ENCODE data around the gene SLX9. TPM values are rescaled to one million over a fixed set of nuclear protein-coding genes. Genes with fewer than 3 reads are reported as not detected.
A peak's percentile ranks its signal among the peaks of the same experiment; 100 is the strongest.

The SLX9 gene
- total and polyA plus RNA-seq, 7 donors, result 9.7 to 38.8 (median 20.7) TPM

GRCh38 chr21:44994047-44994694, 54.3 kb downstream of the SLX9 start:
- TF ChIP-seq POLR2AphosphoS5 (IDR thresholded peaks at IDR 0.05) (peak in 2 of 4 donors; percentile 8 to 14), CTCF (IDR thresholded peaks at IDR 0.05) (no peak), POLR2A (IDR thresholded peaks at IDR 0.05) (no peak), EP300 (IDR thresholded peaks at IDR 0.05) (no peak)
- H3K4me3 ChIP-seq, result no peak overlapping the region
- DNase-seq, result peak; percentile 88
- 64 to 74% methylated on average over 24 of the region's 24 CpGs for WGBS, 2 donors
- no peaks in the 10 kb centered on the region for H3K9me3 ChIP-seq
- H3K27ac ChIP-seq, result peak overlapping the region; percentile 54 to 89 (median 73)
- intact Hi-C loops (cut with DNase I), result no loop called here
- H3K4me1 ChIP-seq, result peaks cover 0 to 68% (median 63%) of the 10 kb centered on the region in 4 donors
- H3K36me3 ChIP-seq, result no peaks in the 10 kb centered on the region
- no peaks in the 10 kb centered on the region for H3K27me3 ChIP-seq

- WGBS, 2 donors, result 64 to 79% methylated on average over 15 of the region's 15 CpGs
- Histone ChIP-seq H3K4me3 (no peak overlapping the region), H3K4me1 (peaks cover 0 to 62% (median 58%) of the 10 kb centered on the region in 4 donors), H3K27ac (peak overlapping the region; percentile 54 to 89 (median 73)), H3K9me3 (no peaks in the 10 kb centered on the region), H3K36me3 (no peaks in the 10 kb centered on the region), H3K27me3 (no peaks in the 10 kb centered on the region)
- TF ChIP-seq CTCF (IDR thresholded peaks at IDR 0.05) (no peak), POLR2AphosphoS5 (IDR thresholded peaks at IDR 0.05) (no peak), POLR2A (IDR thresholded peaks at IDR 0.05) (no peak), EP300 (IDR thresholded peaks at IDR 0.05) (no peak)
- intact Hi-C loops (cut with DNase I), result no loop called here
- peak; percentile 87 for DNase-seq
Measured at GRCh38 chr21:44994695-44995342, 55.0 kb downstream of the SLX9 start.

- 81 to 83% methylated on average over 23 of the region's 23 CpGs for WGBS, 2 donors
- no peak for TF ChIP-seq EP300 (IDR thresholded peaks at IDR 0.05)
- no peak for TF ChIP-seq CTCF (IDR thresholded peaks at IDR 0.05)
- TF ChIP-seq POLR2AphosphoS5 (IDR thresholded peaks at IDR 0.05), result no peak
- no peak for TF ChIP-seq POLR2A (IDR thresholded peaks at IDR 0.05)
- Histone ChIP-seq H3K27ac (peak overlapping the region; percentile 54 to 89 (median 73)), H3K4me3 (no peak overlapping the region), H3K36me3 (no peaks in the 10 kb centered on the region), H3K9me3 (no peaks in the 10 kb centered on the region), H3K4me1 (peaks cover 0 to 62% (median 57%) of the 10 kb centered on the region in 4 donors), H3K27me3 (no peaks in the 10 kb centered on the region)
- peak; percentile 66 for DNase-seq
- intact Hi-C loops (cut with DNase I), result no loop called here
Measured at GRCh38 chr21:44995343-44995941, 55.6 kb downstream of the SLX9 start.

- Histone ChIP-seq H3K27me3 (no peaks in the 10 kb centered on the region), H3K27ac (peak overlapping the region in 1 of 4 donors; percentile 78), H3K4me3 (no peak overlapping the region), H3K4me1 (peaks cover 0 to 62% (median 57%) of the 10 kb centered on the region in 4 donors), H3K9me3 (no peaks in the 10 kb centered on the region), H3K36me3 (no peaks in the 10 kb centered on the region)
- intact Hi-C loops (cut with DNase I), result no loop called here
- WGBS, 2 donors, result 74 to 89% methylated on average over 10 of the region's 10 CpGs
- TF ChIP-seq POLR2AphosphoS5 (IDR thresholded peaks at IDR 0.05) (no peak), EP300 (IDR thresholded peaks at IDR 0.05) (no peak), POLR2A (IDR thresholded peaks at IDR 0.05) (no peak), CTCF (IDR thresholded peaks at IDR 0.05) (no peak)
- peak; percentile 58 for DNase-seq
Measured at GRCh38 chr21:44996096-44996495, 56.3 kb downstream of the SLX9 start.

All from sigmoid colon (tissue), 7 donors.